ENCODE data around the gene BTNL2.
"Not testable (repeated sequence)": the region's sequence is repeated elsewhere in the genome, so short reads cannot be mapped to it uniquely, and the experiment has no call there.

Gene BTNL2

GRCh38 chr6:32367644-32368043 lies 39.3 kb downstream of the BTNL2 start:
- DNase-seq (ENCODE audit: low read depth) = no peak

GRCh38 chr6:32359225-32359624 lies 47.8 kb downstream of the BTNL2 start:
- not testable (repeated sequence) for DNase-seq (ENCODE audit: low read depth)

DNA sequence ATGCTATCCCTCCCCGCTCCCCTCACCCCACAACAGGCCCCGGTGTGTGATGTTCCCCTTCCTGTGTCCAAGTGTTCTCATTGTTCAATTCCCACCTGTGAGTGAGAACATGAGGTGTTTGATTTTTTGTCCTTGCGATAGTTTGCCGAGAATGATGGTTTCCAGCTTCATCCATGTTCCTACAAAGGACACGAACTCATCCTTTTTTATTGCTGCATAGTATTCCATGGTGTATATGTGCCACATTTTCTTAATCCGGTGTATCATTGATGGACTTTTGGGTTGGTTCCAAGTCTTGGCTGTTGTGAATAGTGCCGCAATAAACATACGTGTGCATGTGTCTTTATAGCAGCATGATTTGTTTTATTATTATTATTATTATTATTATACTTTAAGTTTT lies 48.4 kb downstream of the BTNL2 start:
- not testable (repeated sequence) for DNase-seq (ENCODE audit: low read depth)

DNA sequence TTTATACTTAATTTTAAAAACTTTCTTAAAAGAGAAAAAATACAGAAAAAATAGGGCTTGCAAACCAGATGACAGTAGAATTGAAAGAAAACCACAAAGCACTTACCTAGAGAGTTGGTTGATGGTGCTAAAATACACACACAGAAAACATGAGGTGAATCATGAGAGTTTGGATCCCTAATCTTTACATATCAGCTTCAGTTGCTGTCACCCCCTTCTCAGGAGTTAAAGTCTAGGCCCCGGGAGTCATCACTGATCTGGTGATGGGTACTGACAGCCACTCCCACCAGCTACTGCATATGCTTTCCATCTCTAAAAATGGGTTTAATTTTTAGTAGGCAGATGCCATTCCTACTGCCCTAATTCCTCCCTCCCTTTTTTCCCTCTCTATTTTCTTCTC lies 52.0 kb downstream of the BTNL2 start:
- DNase-seq (ENCODE audit: low read depth) = no peak

- DNase-seq (ENCODE audit: low read depth) = no peak
These were observed 53.6 kb downstream of the BTNL2 start for GRCh38 chr6:32353348-32353747.

Measured in stimulated activated CD8-positive, alpha-beta memory T cell treated with anti-CD3 and anti-CD28 coated beads, Interleukin-12 subunit alpha, Interleukin-12 subunit beta, amount 100 ng/mL, for 4 hours (primary cell).